HG02884 (cell line): ENCODE results near the gene PCBD2.
"Not testable (repeated sequence)": the region's sequence is repeated elsewhere in the genome, so short reads cannot be mapped to it uniquely, and the experiment has no call there.

Source experiments
- ATAC-seq: cut with Tn5 transposase; IDR thresholded peaks from one replicate; pipeline ENCODE4 v1.9.1; 2021; ENCODE audit warnings: mild to moderate bottlenecking, moderate library complexity; ENCODE audit not compliant: unreplicated experiment

The PCBD2 gene

GRCh38 chr5:134998068-134998467 lies 93.1 kb downstream of the PCBD2 start:
- not testable (repeated sequence) for ATAC-seq

- no peak for ATAC-seq
Observed at GRCh38 chr5:135004376-135004775, 99.4 kb downstream of the PCBD2 start.

GRCh38 chr5:135005076-135005475 lies 100.1 kb downstream of the PCBD2 start:
- ATAC-seq, result no peak

GRCh38 chr5:135007305-135007704 lies 102.4 kb downstream of the PCBD2 start:
- ATAC-seq, result no peak

- ATAC-seq, result no peak
Observed at GRCh38 chr5:135007749-135008363, 102.9 kb downstream of the PCBD2 start.

- no peak for ATAC-seq
Observed at GRCh38 chr5:135008556-135008955, 103.6 kb downstream of the PCBD2 start.

GRCh38 chr5:135008981-135009735 lies 104.2 kb downstream of the PCBD2 start:
- no peak for ATAC-seq

- ATAC-seq, result no peak
Observed at GRCh38 chr5:135009736-135010501, 105.0 kb downstream of the PCBD2 start.

GRCh38 chr5:135010502-135011354 lies 105.8 kb downstream of the PCBD2 start:
- no peak for ATAC-seq

GRCh38 chr5:135011355-135012032 lies 106.6 kb downstream of the PCBD2 start:
- no peak for ATAC-seq

- ATAC-seq, result no peak
Observed at GRCh38 chr5:135012033-135012588, 107.2 kb downstream of the PCBD2 start.
